ENCODE data around the gene ETHE1.
"Not testable (repeated sequence)": the region's sequence is repeated elsewhere in the genome, so short reads cannot be mapped to it uniquely, and the experiment has no call there.

The ETHE1 gene

GRCh38 chr19:43523696-43524095 lies 3.3 kb downstream of the ETHE1 start:
- not testable (repeated sequence) for DNase-seq (ENCODE audit: low read depth)

GRCh38 chr19:43522929-43523328 lies 4.1 kb downstream of the ETHE1 start:
- no peak for DNase-seq (ENCODE audit: low read depth)

- peak; percentile 68 for DNase-seq (ENCODE audit: low read depth)
Observed at GRCh38 chr19:43519436-43520088, 7.4 kb downstream of the ETHE1 start.

- DNase-seq (ENCODE audit: low read depth) = no peak
Observed at GRCh38 chr19:43518051-43518450, 8.9 kb downstream of the ETHE1 start.

GRCh38 chr19:43512399-43512798 lies 14.6 kb downstream of the ETHE1 start:
- not testable (repeated sequence) for DNase-seq (ENCODE audit: low read depth)

GRCh38 chr19:43511324-43511723 lies 15.7 kb downstream of the ETHE1 start:
- DNase-seq (ENCODE audit: low read depth) = no peak

- no peak for DNase-seq (ENCODE audit: low read depth)
Observed at GRCh38 chr19:43510713-43511112, 16.3 kb downstream of the ETHE1 start.

GRCh38 chr19:43507880-43508279 lies 19.1 kb downstream of the ETHE1 start:
- no peak for DNase-seq (ENCODE audit: low read depth)

GRCh38 chr19:43506629-43507028 lies 20.4 kb downstream of the ETHE1 start:
- DNase-seq (ENCODE audit: low read depth) = no peak

GRCh38 chr19:43505941-43506340 lies 21.1 kb downstream of the ETHE1 start:
- no peak for DNase-seq (ENCODE audit: low read depth)

GRCh38 chr19:43505186-43505456 lies 21.9 kb downstream of the ETHE1 start:
- DNase-seq (ENCODE audit: low read depth) = no peak

GRCh38 chr19:43504426-43505185 lies 22.4 kb downstream of the ETHE1 start, which contains the start of gene PHLDB3:
Gene PHLDB3, minus strand, starts transcription at chr19:43504746. Its CDS starts 628 bp downstream, at chr19:43504118.
- DNase-seq (ENCODE audit: low read depth) = no peak

GRCh38 chr19:43503501-43504425 lies 23.2 kb downstream of the ETHE1 start:
- DNase-seq (ENCODE audit: low read depth) = peak; percentile 99

- DNase-seq (ENCODE audit: low read depth) = no peak
Observed at GRCh38 chr19:43502419-43502976, 24.5 kb downstream of the ETHE1 start.

- no peak for DNase-seq (ENCODE audit: low read depth)
Observed at GRCh38 chr19:43501661-43502418, 25.2 kb downstream of the ETHE1 start.

GRCh38 chr19:43499042-43499441 lies 28.0 kb downstream of the ETHE1 start:
- DNase-seq (ENCODE audit: low read depth) = no peak

GRCh38 chr19:43498233-43498842 lies 28.7 kb downstream of the ETHE1 start:
- no peak for DNase-seq (ENCODE audit: low read depth)

GRCh38 chr19:43496960-43497359 lies 30.0 kb downstream of the ETHE1 start:
- DNase-seq (ENCODE audit: low read depth) = no peak

- no peak for DNase-seq (ENCODE audit: low read depth)
Observed at GRCh38 chr19:43495082-43495481, 31.9 kb downstream of the ETHE1 start.

GRCh38 chr19:43490759-43491158 lies 36.2 kb downstream of the ETHE1 start:
- no peak for DNase-seq (ENCODE audit: low read depth)

GRCh38 chr19:43489979-43490599 lies 36.9 kb downstream of the ETHE1 start:
- no peak for DNase-seq (ENCODE audit: low read depth)
